Smooth muscle cell (in vitro differentiated cells): ENCODE measurements around the gene AKT2. TPM values are rescaled to one million over a fixed set of nuclear protein-coding genes. Genes with fewer than 3 reads are reported as not detected.

Experiments used
- DNase-seq: peaks from one replicate; lab custom pipeline; 2025; ENCODE audit not compliant: unreplicated experiment; lab: John Stamatoyannopoulos, UW
- H2AFZ ChIP-seq: fragments of 200-600 bp; sonication (generic); 2 replicates; pipeline ENCODE4 v1.6.0; 2016; ENCODE audit warnings: antibody characterized with exemption, low read depth, mild to moderate bottlenecking
- H3F3A ChIP-seq: fragments of 200-600 bp; sonication (generic); 2 replicates; pipeline ENCODE4 v1.6.0; 2017; ENCODE audit warnings: antibody characterized with exemption, low read depth
- H3K27ac ChIP-seq: fragments of 200-600 bp; sonication (generic); 2 replicates; pipeline ENCODE4 v1.5.1; 2016; ENCODE audit warnings: low read depth, mild to moderate bottlenecking
- H3K27me3 ChIP-seq: fragments of 200-600 bp; sonication (generic); 2 replicates; pipeline ENCODE4 v1.6.1; 2016; ENCODE audit warnings: low read depth, mild to moderate bottlenecking
- H3K36me3 ChIP-seq: fragments of 200-600 bp; sonication (generic); 2 replicates; pipeline ENCODE4 v1.5.1; 2016; ENCODE audit warnings: low read depth
- H3K4me1 ChIP-seq: fragments of 200-600 bp; sonication (generic); 2 replicates; pipeline ENCODE4 v1.5.1; 2016; ENCODE audit warnings: low read depth
- H3K4me2 ChIP-seq: fragments of 200-600 bp; sonication (generic); 2 replicates; pipeline ENCODE4 v1.6.0; 2016; ENCODE audit warnings: mild to moderate bottlenecking
- H3K4me3 ChIP-seq: fragments of 200-600 bp; sonication (generic); 2 replicates; pipeline ENCODE4 v1.5.1; 2016; ENCODE audit warnings: mild to moderate bottlenecking
- H3K79me2 ChIP-seq: fragments of 200-600 bp; sonication (generic); 2 replicates; pipeline ENCODE4 v1.6.0; 2016; ENCODE audit warnings: low read depth, mild to moderate bottlenecking
- H3K9ac ChIP-seq: fragments of 200-600 bp; sonication (generic); 2 replicates; pipeline ENCODE4 v1.6.0; 2016; ENCODE audit warnings: low read depth
- H3K9me3 ChIP-seq: fragments of 200-600 bp; sonication (generic); replicated peaks from 2 replicates; pipeline ENCODE4 v1.5.1; 2016; ENCODE audit warnings: low read depth
- H4K20me1 ChIP-seq: fragments of 200-600 bp; sonication (generic); 2 replicates; pipeline ENCODE4 v1.6.0; 2016; ENCODE audit warnings: low read depth
- WGBS: methylation state at CpG from one replicate; pipeline ENCODE4 v1.1.7; 2016; ENCODE audit warnings: low lambda C conversion rate; 5-methylcytosine and 5-hydroxymethylcytosine counted together
- polyA plus RNA-seq: library from polyadenylated mRNA; unstranded; fragments of >200 nt; fragmentation: Nextera tagmentation; extraction: Ambion mirVana; gene quantifications from 2 replicates; pipeline ENCODE4 v1.2.1, GENCODE V29; 2016
- total RNA-seq: library from RNA; depleted of rRNA; stranded (reverse); fragments of >200 nt; gene quantifications from 2 replicates; pipeline ENCODE4 v1.2.3, GENCODE V29; 2014
- TF ChIP-seq, protein P1 (sequence below): fragments of 200-600 bp; sonication (generic); IDR thresholded peaks from 2 replicates; pipeline ENCODE4 v1.5.1; 2017; ENCODE audit warnings: borderline replicate concordance, mild to moderate bottlenecking, antibody characterized with exemption; ENCODE audit not compliant: insufficient read depth, poor library complexity, severe bottlenecking

AKT2 gene
- total and polyA plus RNA-seq, 2 experiments from 2014 or later = 26.6 to 62.6 TPM

DNA sequence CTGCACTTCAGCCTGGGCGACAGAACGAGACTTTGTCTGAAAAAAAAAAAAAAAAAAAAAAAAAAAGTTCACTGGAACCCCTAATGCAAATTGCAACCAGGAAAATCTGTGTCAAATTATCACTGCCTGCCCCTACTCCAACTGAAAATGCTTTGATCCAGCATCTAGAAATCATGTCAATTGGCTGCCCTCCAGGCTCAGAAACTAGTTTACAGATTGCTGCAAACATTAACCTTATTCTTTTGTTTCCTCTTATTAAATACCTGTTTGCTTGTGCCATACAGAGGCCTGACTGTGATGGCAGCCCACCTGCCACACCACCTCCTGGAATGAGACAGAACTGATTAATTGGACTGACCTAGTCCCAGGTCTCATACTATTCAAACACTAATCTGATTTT is 18.6 kb upstream of the AKT2 start:
- no peaks in the 10 kb centered on the region for H3K36me3 ChIP-seq
- no peak for DNase-seq
- 100% methylated on average over 2 of the region's 2 CpGs for WGBS
- H3K4me2 ChIP-seq = no peak overlapping the region
- H3K9me3 ChIP-seq = no peaks in the 10 kb centered on the region
- no peak overlapping the region for H2AFZ ChIP-seq
- H4K20me1 ChIP-seq = no peaks in the 10 kb centered on the region
- no peaks in the 10 kb centered on the region for H3K27me3 ChIP-seq
- no peak overlapping the region for H3K9ac ChIP-seq
- no peaks in the 10 kb centered on the region for H3K79me2 ChIP-seq
- TF ChIP-seq, protein P1, sequence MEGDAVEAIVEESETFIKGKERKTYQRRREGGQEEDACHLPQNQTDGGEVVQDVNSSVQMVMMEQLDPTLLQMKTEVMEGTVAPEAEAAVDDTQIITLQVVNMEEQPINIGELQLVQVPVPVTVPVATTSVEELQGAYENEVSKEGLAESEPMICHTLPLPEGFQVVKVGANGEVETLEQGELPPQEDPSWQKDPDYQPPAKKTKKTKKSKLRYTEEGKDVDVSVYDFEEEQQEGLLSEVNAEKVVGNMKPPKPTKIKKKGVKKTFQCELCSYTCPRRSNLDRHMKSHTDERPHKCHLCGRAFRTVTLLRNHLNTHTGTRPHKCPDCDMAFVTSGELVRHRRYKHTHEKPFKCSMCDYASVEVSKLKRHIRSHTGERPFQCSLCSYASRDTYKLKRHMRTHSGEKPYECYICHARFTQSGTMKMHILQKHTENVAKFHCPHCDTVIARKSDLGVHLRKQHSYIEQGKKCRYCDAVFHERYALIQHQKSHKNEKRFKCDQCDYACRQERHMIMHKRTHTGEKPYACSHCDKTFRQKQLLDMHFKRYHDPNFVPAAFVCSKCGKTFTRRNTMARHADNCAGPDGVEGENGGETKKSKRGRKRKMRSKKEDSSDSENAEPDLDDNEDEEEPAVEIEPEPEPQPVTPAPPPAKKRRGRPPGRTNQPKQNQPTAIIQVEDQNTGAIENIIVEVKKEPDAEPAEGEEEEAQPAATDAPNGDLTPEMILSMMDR = no peak
- H3K4me3 ChIP-seq = no peak overlapping the region
- H3K27ac ChIP-seq = no peak overlapping the region
- no peaks in the 10 kb centered on the region for H3F3A ChIP-seq
- H3K4me1 ChIP-seq = no peaks in the 10 kb centered on the region

GRCh38 chr19:40302224-40303011 is 17.3 kb upstream of the AKT2 start:
- Histone ChIP-seq H3K36me3 (no peaks in the 10 kb centered on the region), H3K9me3 (no peaks in the 10 kb centered on the region), H3K27me3 (no peaks in the 10 kb centered on the region), H3K4me1 (no peaks in the 10 kb centered on the region), H3K4me3 (no peak overlapping the region), H3F3A (no peaks in the 10 kb centered on the region), H2AFZ (no peak overlapping the region), H4K20me1 (no peaks in the 10 kb centered on the region), H3K4me2 (no peak overlapping the region), H3K9ac (no peak overlapping the region), H3K27ac (peak overlapping the region; percentile 80), H3K79me2 (no peaks in the 10 kb centered on the region)
- 74% methylated on average over 6 of the region's 6 CpGs for WGBS
- no peak for DNase-seq
- TF ChIP-seq, protein P1 = no peak

- no peak overlapping the region for H3K4me3 ChIP-seq
- H3K4me2 ChIP-seq = no peak overlapping the region
- TF ChIP-seq, protein P1 = no peak
- H3F3A ChIP-seq = no peaks in the 10 kb centered on the region
- H3K9ac ChIP-seq = no peak overlapping the region
- H3K4me1 ChIP-seq = no peaks in the 10 kb centered on the region
- no peaks in the 10 kb centered on the region for H3K79me2 ChIP-seq
- WGBS = 95% methylated on average over 4 of the region's 4 CpGs
- no peak for DNase-seq
- H3K27ac ChIP-seq = no peak overlapping the region
- no peak overlapping the region for H2AFZ ChIP-seq
- no peaks in the 10 kb centered on the region for H4K20me1 ChIP-seq
- H3K36me3 ChIP-seq = no peaks in the 10 kb centered on the region
- H3K27me3 ChIP-seq = no peaks in the 10 kb centered on the region
- no peaks in the 10 kb centered on the region for H3K9me3 ChIP-seq
These were observed 15.5 kb upstream of the AKT2 start for GRCh38 chr19:40300668-40301067.

DNA sequence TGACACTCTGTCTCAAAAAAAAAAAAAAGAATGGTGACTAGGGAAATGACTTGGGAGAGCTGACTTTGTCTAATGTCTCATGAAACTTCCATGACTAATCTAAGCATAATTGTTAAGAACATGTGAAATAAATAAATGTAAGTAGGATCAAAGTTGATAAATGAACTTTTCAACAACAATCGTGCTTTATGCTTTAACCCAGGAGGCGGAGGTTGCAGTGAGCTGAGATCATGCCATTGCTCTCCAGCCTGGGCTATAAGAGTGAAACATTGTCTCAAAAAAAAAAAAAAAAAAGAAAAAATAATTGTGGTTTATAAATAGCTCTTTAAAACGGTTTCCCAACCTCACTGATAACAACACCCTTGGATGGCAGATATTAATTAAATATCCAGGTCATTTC is 12.9 kb upstream of the AKT2 start:
- Histone ChIP-seq H3K4me2 (no peak overlapping the region), H3K36me3 (no peaks in the 10 kb centered on the region), H3K4me3 (no peak overlapping the region), H3K27me3 (no peaks in the 10 kb centered on the region), H3K27ac (no peak overlapping the region), H3K9me3 (no peaks in the 10 kb centered on the region), H3K9ac (no peak overlapping the region), H2AFZ (no peak overlapping the region), H3F3A (no peaks in the 10 kb centered on the region), H3K79me2 (no peaks in the 10 kb centered on the region), H3K4me1 (no peaks in the 10 kb centered on the region), H4K20me1 (no peaks in the 10 kb centered on the region)
- TF ChIP-seq, protein P1 = no peak
- WGBS = 71% methylated on average over 3 of the region's 3 CpGs
- DNase-seq = no peak
